Mammary epithelial cell (primary cell): ENCODE data around the gene MYRF.

Experiments
- EZH2 ChIP-seq: IDR thresholded peaks from 2 replicates; pipeline ENCODE4 v1.6.1; 2012; ENCODE audit warnings: low read length, inconsistent platforms, borderline replicate concordance
- TF ChIP-seq, protein P1 (sequence below), 2 donors: IDR thresholded peaks in 1 of 2; conservative IDR thresholded peaks in 1 of 2; 2 replicates each; pipeline ENCODE4 v1.5.1; 2011 to 2012; ENCODE audit warnings: inconsistent platforms in 2 of 2, low read length in 2 of 2, mild to moderate bottlenecking in 2 of 2, control low read depth in 1 of 2, low read depth in 1 of 2; ENCODE audit not compliant: insufficient read depth in 1 of 2; ENCODE audit errors: extremely low read depth in 1 of 2

DNA sequence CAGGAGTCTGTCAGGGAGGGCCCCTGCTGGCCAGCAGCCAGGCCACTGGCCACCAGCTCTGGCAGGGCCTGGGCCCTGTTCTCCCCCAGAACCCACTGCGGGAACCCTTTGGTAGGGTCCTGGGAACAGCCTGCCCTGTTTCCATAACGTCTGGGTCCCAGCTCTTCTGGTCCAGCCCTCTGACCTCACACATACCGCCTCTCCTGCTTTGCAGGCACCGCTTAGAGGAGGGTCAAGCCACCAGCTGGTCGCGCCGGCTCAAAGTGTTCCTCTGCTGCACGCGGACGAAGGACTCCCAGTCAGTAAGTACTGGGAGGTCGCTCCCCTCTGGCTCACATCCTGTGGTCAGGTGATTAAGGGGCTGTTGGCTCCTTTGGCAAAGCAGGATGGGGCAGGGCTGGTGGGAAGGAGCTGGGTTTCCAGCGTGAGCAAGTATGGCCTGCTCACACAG is 26.6 kb upstream of the MYRF start:
- TF ChIP-seq, protein P1, sequence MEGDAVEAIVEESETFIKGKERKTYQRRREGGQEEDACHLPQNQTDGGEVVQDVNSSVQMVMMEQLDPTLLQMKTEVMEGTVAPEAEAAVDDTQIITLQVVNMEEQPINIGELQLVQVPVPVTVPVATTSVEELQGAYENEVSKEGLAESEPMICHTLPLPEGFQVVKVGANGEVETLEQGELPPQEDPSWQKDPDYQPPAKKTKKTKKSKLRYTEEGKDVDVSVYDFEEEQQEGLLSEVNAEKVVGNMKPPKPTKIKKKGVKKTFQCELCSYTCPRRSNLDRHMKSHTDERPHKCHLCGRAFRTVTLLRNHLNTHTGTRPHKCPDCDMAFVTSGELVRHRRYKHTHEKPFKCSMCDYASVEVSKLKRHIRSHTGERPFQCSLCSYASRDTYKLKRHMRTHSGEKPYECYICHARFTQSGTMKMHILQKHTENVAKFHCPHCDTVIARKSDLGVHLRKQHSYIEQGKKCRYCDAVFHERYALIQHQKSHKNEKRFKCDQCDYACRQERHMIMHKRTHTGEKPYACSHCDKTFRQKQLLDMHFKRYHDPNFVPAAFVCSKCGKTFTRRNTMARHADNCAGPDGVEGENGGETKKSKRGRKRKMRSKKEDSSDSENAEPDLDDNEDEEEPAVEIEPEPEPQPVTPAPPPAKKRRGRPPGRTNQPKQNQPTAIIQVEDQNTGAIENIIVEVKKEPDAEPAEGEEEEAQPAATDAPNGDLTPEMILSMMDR (conservative IDR thresholded peaks at IDR 0.05 in 1 of 2, IDR thresholded peaks at IDR 0.05 in 1 of 2; ENCODE audit: extremely low read depth in 1 of 2, insufficient read depth in 1 of 2, low read depth in 1 of 2, low read length in 2 of 2) = no peak
- no peak for TF ChIP-seq EZH2
